CD14-positive monocyte (primary cell): ENCODE results near the gene GIN1. TPM values are rescaled to one million over a fixed set of nuclear protein-coding genes. Genes with fewer than 3 reads are reported as not detected.

Experiments used
- DNase-seq, 3 donors: peaks; one replicate each; pipeline ENCODE4 v3.0.0-alpha.2; 2011 to 2022
- H2AFZ ChIP-seq: 2 replicates; pipeline ENCODE4 v1.6.0; 2012; ENCODE audit warnings: mild to moderate bottlenecking, low read depth, low read length, inconsistent platforms; ENCODE audit not compliant: insufficient read depth, poor library complexity, severe bottlenecking
- H3K27ac ChIP-seq, 2 donors: 1 replicate in 1 of 2; 2 replicates in 1 of 2; pipeline ENCODE4 v1.5.1; 2012 to 2013; ENCODE audit warnings: low read length in 2 of 2, control low read depth in 1 of 2, inconsistent platforms in 1 of 2, low read depth in 1 of 2, mild to moderate bottlenecking in 1 of 2
- H3K27me3 ChIP-seq, 2 donors: one replicate each; pipeline versions ENCODE4 v1.6.0 to v1.6.1; 2011 to 2013; ENCODE audit warnings: low read length in 2 of 2; ENCODE audit not compliant: control insufficient read depth in 2 of 2, insufficient read depth in 2 of 2
- H3K36me3 ChIP-seq, 2 donors: replicated peaks in 1 of 2; 1 replicate in 1 of 2; 2 replicates in 1 of 2; pipeline versions ENCODE4 v1.5.1 to v1.6.1; 2012 to 2013; ENCODE audit warnings: low read length in 2 of 2, control low read depth in 1 of 2, inconsistent platforms in 1 of 2, mild to moderate bottlenecking in 1 of 2; ENCODE audit not compliant: insufficient read depth in 2 of 2, control insufficient read depth in 1 of 2
- H3K4me1 ChIP-seq, 2 donors: 1 replicate in 1 of 2; 2 replicates in 1 of 2; pipeline versions ENCODE4 v1.5.1 to v1.6.1; 2012 to 2013; ENCODE audit warnings: low read length in 2 of 2, control low read depth in 1 of 2, inconsistent platforms in 1 of 2, mild to moderate bottlenecking in 1 of 2, moderate library complexity in 1 of 2; ENCODE audit not compliant: insufficient read depth in 2 of 2, control insufficient read depth in 1 of 2
- H3K4me2 ChIP-seq: replicated peaks from 2 replicates; pipeline ENCODE3; 2012; ENCODE audit warnings: low read length, moderate library complexity, mild to moderate bottlenecking; ENCODE audit not compliant: poor library complexity, severe bottlenecking; ENCODE audit errors: extremely low read depth
- H3K4me3 ChIP-seq, 3 experiments: fragments of 200-600 bp in 1 of 3; sonication (generic) in 1 of 3; replicated peaks in 1 of 3; 1 replicate in 2 of 3; 2 replicates in 1 of 3; pipeline ENCODE4 v1.5.1; 2011 to 2013; ENCODE audit warnings: low read length in 3 of 3, mild to moderate bottlenecking in 3 of 3, control low read depth in 2 of 3, low read depth in 2 of 3, inconsistent platforms in 1 of 3, moderate library complexity in 1 of 3
- H3K79me2 ChIP-seq: 2 replicates; pipeline ENCODE4 v1.6.0; 2012; ENCODE audit warnings: mild to moderate bottlenecking, control low read depth, inconsistent platforms, low read length, moderate library complexity; ENCODE audit not compliant: insufficient read depth
- H3K9ac ChIP-seq: 2 replicates; pipeline ENCODE4 v1.6.0; 2017; ENCODE audit warnings: low read length, mild to moderate bottlenecking; ENCODE audit not compliant: insufficient read depth, poor library complexity, severe bottlenecking
- H3K9me3 ChIP-seq, 2 donors: replicated peaks in 1 of 2; 1 replicate in 1 of 2; 2 replicates in 1 of 2; pipeline versions ENCODE4 v1.5.1 to v1.6.1; 2012 to 2013; ENCODE audit warnings: low read length in 2 of 2, control low read depth in 1 of 2; ENCODE audit not compliant: control insufficient read depth in 1 of 2, insufficient read depth in 1 of 2
- H4K20me1 ChIP-seq: 2 replicates; pipeline ENCODE4 v1.6.0; 2012; ENCODE audit warnings: mild to moderate bottlenecking, low read length, control low read depth, moderate library complexity; ENCODE audit not compliant: insufficient read depth
- H3K27ac Mint-ChIP-seq, 7 donors: one replicate each; pipeline ENCODE4 v1.8.0; 2020; ENCODE audit warnings: mild to moderate bottlenecking in 7 of 7, mixed read lengths in 7 of 7, moderate library complexity in 6 of 7, inconsistent platforms in 2 of 7
- H3K27me3 Mint-ChIP-seq, 3 donors: one replicate each; pipeline ENCODE4 v1.8.0; 2021 to 2022; ENCODE audit warnings: low read depth in 3 of 3, mild to moderate bottlenecking in 3 of 3, mixed read lengths in 3 of 3, moderate library complexity in 3 of 3, inconsistent platforms in 1 of 3
- H3K36me3 Mint-ChIP-seq, 2 donors: one replicate each; pipeline ENCODE4 v1.8.0; 2020; ENCODE audit warnings: mixed read lengths in 2 of 2, inconsistent platforms in 1 of 2, mild to moderate bottlenecking in 1 of 2
- H3K4me1 Mint-ChIP-seq: one replicate; pipeline ENCODE4 v1.8.0; 2020; ENCODE audit warnings: mild to moderate bottlenecking, mixed read lengths
- H3K4me3 Mint-ChIP-seq, 2 donors: one replicate each; pipeline ENCODE4 v1.8.0; 2020; ENCODE audit warnings: mild to moderate bottlenecking in 2 of 2, mixed read lengths in 2 of 2, moderate library complexity in 1 of 2
- H3K9me3 Mint-ChIP-seq, 7 donors: one replicate each; pipeline ENCODE4 v1.8.0; 2020 to 2022; ENCODE audit warnings: mixed read lengths in 7 of 7, mild to moderate bottlenecking in 6 of 7, moderate library complexity in 6 of 7, inconsistent platforms in 2 of 7
- CTCF ChIP-seq: fragments of 200-600 bp; IDR thresholded peaks from one replicate; pipeline ENCODE4 v1.8.0; 2022; ENCODE audit warnings: antibody characterized with exemption, mild to moderate bottlenecking
- WGBS: methylation state at CpG from one replicate; pipeline ENCODE4 v1.1.5; 2013; ENCODE audit warnings: missing lambda C conversion rate; ENCODE audit not compliant: insufficient coverage; 5-methylcytosine and 5-hydroxymethylcytosine counted together
- intact Hi-C, 2 donors: fragments of 100-400 bp; cut with micrococcal nuclease; formaldehyde crosslinking; loops; one replicate each; pipeline versions ENCODE4 v1.15.0 to v1.15.1; 2023
- polyA plus RNA-seq, 3 donors: library from polyadenylated mRNA; depleted of rRNA in 1 of 3; unstranded in 2 of 3; stranded (reverse) in 1 of 3; fragments of 300-500 nt in 2 of 3; fragments of >200 nt in 1 of 3; fragmentation: Illumina TruSeq in 2 of 3; gene quantifications; 1 replicate in 2 of 3; 2 replicates in 1 of 3; pipeline ENCODE4 v1.2.3, GENCODE V29; 2012 to 2021

The GIN1 gene
- polyA plus RNA-seq, 3 donors, result 2.2 to 4.7 (median 3.7) TPM

GRCh38 chr5:103041071-103041676 lies 78.8 kb downstream of the GIN1 start:
- no CpG with 5 or more reads among the region's 4 CpGs for WGBS
- no peak overlapping the region for H3K4me3 Mint-ChIP-seq

GRCh38 chr5:103037673-103038455 lies 82.1 kb downstream of the GIN1 start:
- Histone ChIP-seq H3K27ac (no peak overlapping the region), H3K4me1 (no peaks in the 10 kb centered on the region), H3K27me3 (no peaks in the 10 kb centered on the region), H3K9ac (no peak overlapping the region), H3K4me3 (no peak overlapping the region), H4K20me1 (no peaks in the 10 kb centered on the region), H2AFZ (no peak overlapping the region), H3K36me3 (no peaks in the 10 kb centered on the region), H3K9me3 (peaks cover 0 to 17% of the 10 kb centered on the region in 2 donors), H3K79me2 (no peaks in the 10 kb centered on the region), H3K4me2 (no peak overlapping the region)
- intact Hi-C loops, result no loop called here
- no peak for TF ChIP-seq CTCF
- no peak overlapping the region for H3K27ac Mint-ChIP-seq
- no peaks in the 10 kb centered on the region for H3K36me3 Mint-ChIP-seq
- no peaks in the 10 kb centered on the region for H3K4me1 Mint-ChIP-seq
- peaks cover 0 to 3% (median 2%) of the 10 kb centered on the region in 3 donors for H3K27me3 Mint-ChIP-seq
- 95% methylated on average over 3 of the region's 4 CpGs for WGBS
- peaks cover 0 to 17% (median 7%) of the 10 kb centered on the region in 7 donors for H3K9me3 Mint-ChIP-seq
- no peak overlapping the region for H3K4me3 Mint-ChIP-seq
- DNase-seq, result no peak

More at GRCh38 chr5:103041071-103041676, 78.8 kb downstream of the GIN1 start:
- peak in 1 of 3 donors; percentile 3 for DNase-seq
- Histone ChIP-seq H3K27ac (no peak overlapping the region), H3K9ac (no peak overlapping the region), H3K4me1 (no peaks in the 10 kb centered on the region), H2AFZ (no peak overlapping the region), H3K4me2 (no peak overlapping the region), H3K9me3 (no peaks in the 10 kb centered on the region), H3K36me3 (no peaks in the 10 kb centered on the region), H4K20me1 (no peaks in the 10 kb centered on the region), H3K79me2 (no peaks in the 10 kb centered on the region), H3K27me3 (no peaks in the 10 kb centered on the region), H3K4me3 (no peak overlapping the region)
- Mint-ChIP-seq H3K9me3 (no peaks in the 10 kb centered on the region), H3K27me3 (peaks cover 0 to 3% (median 2%) of the 10 kb centered on the region in 3 donors), H3K36me3 (no peaks in the 10 kb centered on the region), H3K27ac (no peak overlapping the region), H3K4me1 (no peaks in the 10 kb centered on the region)
- intact Hi-C loops, result no loop called here
- TF ChIP-seq CTCF, result peak; percentile 47
